GM12801 (cell line): ENCODE results near the gene CA11.

Experiments used
- CTCF ChIP-seq: IDR thresholded peaks from one replicate; pipeline ENCODE4 v1.5.1; 2011; ENCODE audit warnings: control low read depth; ENCODE audit not compliant: insufficient read length; ENCODE audit errors: extremely low read depth

Gene CA11

GRCh38 chr19:48606463-48607358, 39.3 kb downstream of the CA11 start, which contains the start of gene SPACA4:
TSS of gene SPACA4 (plus strand) at chr19:48606742. CDS start at chr19:48606979, 237 bp downstream.
- TF ChIP-seq CTCF = no peak

- TF ChIP-seq CTCF = no peak
These were observed 42.1 kb downstream of the CA11 start for GRCh38 chr19:48603850-48604249.

- TF ChIP-seq CTCF = no peak
These were observed 42.5 kb downstream of the CA11 start for GRCh38 chr19:48603449-48603848.

- no peak for TF ChIP-seq CTCF
These were observed 43.0 kb downstream of the CA11 start for GRCh38 chr19:48603001-48603400.

- TF ChIP-seq CTCF = no peak
These were observed 45.1 kb downstream of the CA11 start for GRCh38 chr19:48600679-48601417.

- TF ChIP-seq CTCF = no peak
These were observed 46.8 kb downstream of the CA11 start for GRCh38 chr19:48598996-48599700.

GRCh38 chr19:48596679-48597465, 49.1 kb downstream of the CA11 start:
- TF ChIP-seq CTCF = no peak
